Measurements from ENCODE around the gene WWOX. TPM values are rescaled to one million over a fixed set of nuclear protein-coding genes. Genes with fewer than 3 reads are reported as not detected.

WWOX gene
- total and polyA plus RNA-seq, 2 donors (not counting 3 experiments of a cell fraction or from before 2014, with no cell fraction given) = 6.2 to 12.5 TPM

- DNase-seq (ENCODE audit: low read depth, low spot score) (no peak), FAIRE-seq (no peak)
- dilution Hi-C loops (cut with MboI; ENCODE audit: extremely low pct_ligation_motif_present, low sequenced_read_pairs) = no loop called here
- ChIA-PET CTCF (no interaction called here), POLR2A (no interaction called here)
- Histone ChIP-seq H4K20me1 (replicated peaks; ENCODE audit: control insufficient read depth, extremely low read depth, insufficient read depth, low read length) (no peaks in the 10 kb centered on the region), H3K4me2 (ENCODE audit: insufficient read depth, low read length) (no peak overlapping the region), H3K9ac (replicated peaks; ENCODE audit: extremely low read depth, insufficient read depth, low read length) (no peak overlapping the region), H3K27ac (ENCODE audit: insufficient read depth, low read depth, low read length) (no peak overlapping the region), H3K4me1 (ENCODE audit: control insufficient read depth, extremely low read depth, insufficient read depth, low read length) (no peaks in the 10 kb centered on the region), H3K9me1 (replicated peaks; ENCODE audit: control insufficient read depth, extremely low read depth, insufficient read depth, low read length) (no peaks in the 10 kb centered on the region), H3K27me3 (ENCODE audit: control insufficient read depth in 2 of 2, insufficient read depth in 2 of 2, low read length in 2 of 2) (no peaks in the 10 kb centered on the region), H2AFZ (ENCODE audit: low read depth, low read length) (no peak overlapping the region), H3K79me2 (ENCODE audit: control insufficient read depth, insufficient read depth, low read length) (no peaks in the 10 kb centered on the region), H3K4me3 (replicated peaks in 1 of 3; ENCODE audit: insufficient read depth in 1 of 3, low read depth in 1 of 3, low read length in 3 of 3) (no peak overlapping the region), H3K9me3 (replicated peaks; ENCODE audit: control insufficient read depth, insufficient read depth, low read length) (no peaks in the 10 kb centered on the region), H3K36me3 (ENCODE audit: control insufficient read depth in 2 of 2, extremely low read depth in 1 of 2, insufficient read depth in 2 of 2, low read length in 2 of 2) (no peaks in the 10 kb centered on the region)
- intact Hi-C loops (cut with micrococcal nuclease) = no loop called here
- TF ChIP-seq JUN (IDR thresholded peaks at IDR 0.05; ENCODE audit: borderline replicate concordance, insufficient read depth, insufficient read length, low read depth) (no peak), POLR2A (IDR thresholded peaks at IDR 0.05; ENCODE audit: low read depth, low read length) (no peak), MYC (IDR thresholded peaks at IDR 0.05; ENCODE audit: low read depth, low read length) (no peak), GATA2 (IDR thresholded peaks at IDR 0.05; ENCODE audit: insufficient read depth, insufficient read length, low read depth, low read length) (no peak), CTCF (IDR thresholded peaks at IDR 0.05; ENCODE audit: extremely low read depth in 1 of 2, insufficient read depth in 1 of 2, low read depth in 1 of 2, low read length in 2 of 2) (no peak), POLR2AphosphoS5 (IDR thresholded peaks at IDR 0.05; ENCODE audit: insufficient read depth, low read depth, low read length) (no peak), FOS (IDR thresholded peaks at IDR 0.05; ENCODE audit: borderline replicate concordance, insufficient read depth, low read length) (no peak), MAX (IDR thresholded peaks at IDR 0.05; ENCODE audit: insufficient read depth, insufficient read length) (no peak), EZH2 (IDR thresholded peaks at IDR 0.05; ENCODE audit: borderline replicate concordance, low read depth, low read length, severe bottlenecking) (no peak)
- no TSS peak for BruUV-seq (replicated peaks)
Observed at GRCh38 chr16:78278056-78278450, 178.6 kb downstream of the WWOX start.
